GM13976 (cell line): ENCODE measurements around the gene IL11.
A peak's percentile ranks its signal among the peaks of the same experiment; 100 is the strongest.

ENCODE experiments used
- DNase-seq: peaks from one replicate; pipeline ENCODE4 v3.0.0; 2012; ENCODE audit warnings: low spot score
- in situ Hi-C: fragments of 300-500 bp; cut with MboI; formaldehyde crosslinking; loops from one replicate; pipeline ENCODE4 v1.12.0; 2022; ENCODE audit warnings: low sequenced_read_pairs, mixed read lengths, inconsistent platforms; ENCODE audit not compliant: unreplicated experiment
- TF ChIP-seq, protein P1 (sequence below): IDR thresholded peaks from 2 replicates; pipeline ENCODE4 v1.5.1; 2012; ENCODE audit warnings: borderline replicate concordance, mild to moderate bottlenecking; ENCODE audit not compliant: insufficient read depth; ENCODE audit errors: extremely low read depth, missing control alignments, control extremely low read depth

IL11 gene

DNA sequence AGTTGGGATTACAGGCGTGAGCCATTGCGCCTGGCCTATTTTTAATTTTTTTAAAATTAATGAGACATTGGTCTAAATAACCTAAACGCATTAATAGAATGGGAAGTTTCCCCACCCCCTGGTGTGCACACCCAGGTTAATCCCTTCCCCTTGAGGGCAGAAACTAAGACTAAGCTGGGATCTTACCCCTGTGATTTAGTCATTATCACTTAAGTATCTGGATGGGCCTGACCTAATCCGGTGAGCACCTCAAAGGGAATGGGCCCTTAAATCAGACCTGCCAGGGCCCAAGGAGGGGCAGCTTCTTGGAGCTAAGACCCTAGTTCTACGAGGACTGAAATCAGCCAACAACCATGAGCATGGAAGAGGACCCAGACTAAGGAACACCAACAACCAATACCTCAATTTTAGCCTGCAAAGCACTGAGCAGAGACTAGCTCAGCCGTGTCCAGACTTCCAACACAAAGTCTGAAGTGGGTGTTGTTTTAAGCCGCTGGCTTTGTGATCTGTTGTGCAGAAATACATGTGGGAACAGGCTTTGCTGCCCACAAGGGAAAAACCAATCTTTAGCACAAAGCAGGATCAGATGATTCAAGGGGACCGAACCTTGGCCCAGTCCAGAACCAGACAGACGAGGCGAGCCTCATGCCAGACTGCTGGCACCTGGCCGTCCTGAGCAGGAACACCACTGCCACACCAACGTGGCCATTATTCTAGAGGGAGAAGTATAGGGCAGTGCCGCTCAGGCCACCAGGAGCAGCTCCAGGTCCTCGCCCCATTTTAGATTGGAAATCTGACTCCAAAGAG is 30.2 kb upstream of the IL11 start:
- TF ChIP-seq, protein P1, sequence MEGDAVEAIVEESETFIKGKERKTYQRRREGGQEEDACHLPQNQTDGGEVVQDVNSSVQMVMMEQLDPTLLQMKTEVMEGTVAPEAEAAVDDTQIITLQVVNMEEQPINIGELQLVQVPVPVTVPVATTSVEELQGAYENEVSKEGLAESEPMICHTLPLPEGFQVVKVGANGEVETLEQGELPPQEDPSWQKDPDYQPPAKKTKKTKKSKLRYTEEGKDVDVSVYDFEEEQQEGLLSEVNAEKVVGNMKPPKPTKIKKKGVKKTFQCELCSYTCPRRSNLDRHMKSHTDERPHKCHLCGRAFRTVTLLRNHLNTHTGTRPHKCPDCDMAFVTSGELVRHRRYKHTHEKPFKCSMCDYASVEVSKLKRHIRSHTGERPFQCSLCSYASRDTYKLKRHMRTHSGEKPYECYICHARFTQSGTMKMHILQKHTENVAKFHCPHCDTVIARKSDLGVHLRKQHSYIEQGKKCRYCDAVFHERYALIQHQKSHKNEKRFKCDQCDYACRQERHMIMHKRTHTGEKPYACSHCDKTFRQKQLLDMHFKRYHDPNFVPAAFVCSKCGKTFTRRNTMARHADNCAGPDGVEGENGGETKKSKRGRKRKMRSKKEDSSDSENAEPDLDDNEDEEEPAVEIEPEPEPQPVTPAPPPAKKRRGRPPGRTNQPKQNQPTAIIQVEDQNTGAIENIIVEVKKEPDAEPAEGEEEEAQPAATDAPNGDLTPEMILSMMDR: no peak
- DNase-seq: no peak
- in situ Hi-C loops: no loop called here

DNA sequence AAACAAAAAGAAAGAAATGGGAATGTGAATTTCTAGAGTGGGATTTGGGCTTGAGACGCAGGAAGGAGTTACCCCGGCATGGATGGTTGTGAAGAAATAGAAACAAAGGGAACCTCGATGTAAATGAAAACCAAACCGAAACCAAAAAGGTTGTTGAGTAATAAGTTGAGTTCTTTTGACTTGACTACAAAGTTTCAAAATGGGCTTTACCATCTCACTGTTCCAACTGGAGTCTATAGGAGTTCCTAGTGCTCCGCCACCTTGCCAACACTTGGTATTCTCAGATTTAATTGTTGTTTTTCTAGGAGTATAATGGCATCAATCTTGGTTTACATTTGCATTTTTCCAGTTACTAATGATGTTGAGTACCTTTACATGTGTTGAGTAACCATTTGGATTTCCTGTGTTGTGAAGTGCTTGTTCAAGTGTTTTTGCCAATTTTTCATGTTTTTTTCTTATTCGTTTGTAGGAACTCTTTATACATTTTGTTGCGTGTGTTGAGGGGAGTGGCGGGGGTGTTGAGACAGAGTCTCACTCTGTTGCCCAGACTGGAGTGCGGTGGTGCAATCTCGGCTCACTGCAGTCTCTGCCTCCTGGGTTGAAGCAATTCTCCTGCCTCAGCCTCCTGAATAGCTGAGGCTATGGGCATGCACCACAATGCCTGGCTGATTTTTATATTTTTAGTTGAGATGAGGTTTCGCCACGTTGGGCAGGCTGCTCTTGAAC is 28.1 kb upstream of the IL11 start:
- TF ChIP-seq, protein P1: no peak
- DNase-seq: peak; percentile 66
- in situ Hi-C loops: no loop called here

DNA sequence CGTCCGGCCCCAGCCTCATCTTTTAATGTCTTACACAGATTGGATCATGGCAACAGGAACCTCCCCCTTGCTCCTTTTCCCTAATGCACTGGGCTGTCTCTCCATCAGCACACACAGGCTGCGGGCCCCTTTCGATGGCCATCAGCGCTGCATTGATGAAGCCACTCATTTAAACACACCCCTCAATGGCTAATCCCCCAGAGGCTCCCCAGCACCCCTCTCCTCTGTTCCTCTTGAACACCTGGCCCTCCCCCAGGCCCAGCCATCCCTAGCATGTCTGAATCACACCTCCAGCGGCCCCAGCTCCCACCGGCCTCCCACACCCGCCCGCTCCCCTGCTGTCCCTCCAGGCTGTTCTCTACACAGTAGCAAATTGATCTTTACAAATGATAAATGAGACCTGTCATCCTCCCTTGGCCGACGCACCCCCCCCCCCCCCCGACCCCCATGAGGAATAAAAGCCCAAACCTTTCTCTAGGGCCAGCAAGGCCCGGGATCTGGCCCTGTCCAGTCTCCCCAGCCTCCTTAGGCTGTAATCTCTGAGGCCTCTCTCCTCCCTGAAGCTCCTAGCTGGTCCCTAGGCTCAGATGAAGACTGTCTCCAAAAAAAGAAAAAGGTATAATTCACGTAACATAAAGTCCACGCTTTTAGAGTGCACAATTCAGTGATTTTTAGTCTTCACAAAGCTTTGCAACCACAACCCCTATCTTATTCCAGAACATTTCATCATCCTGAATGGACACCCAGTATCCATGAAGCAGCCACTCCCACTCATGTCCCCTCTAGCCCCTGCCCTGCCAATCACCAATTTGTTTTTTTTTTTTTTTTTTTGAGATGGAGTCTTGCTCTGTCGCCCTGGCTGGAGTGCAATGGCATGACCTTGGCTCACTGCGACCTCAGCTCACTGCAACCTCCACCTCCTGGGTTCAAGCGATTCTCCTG is 22.8 kb upstream of the IL11 start:
- TF ChIP-seq, protein P1: no peak
- in situ Hi-C loops: no loop called here
- no peak for DNase-seq

DNA sequence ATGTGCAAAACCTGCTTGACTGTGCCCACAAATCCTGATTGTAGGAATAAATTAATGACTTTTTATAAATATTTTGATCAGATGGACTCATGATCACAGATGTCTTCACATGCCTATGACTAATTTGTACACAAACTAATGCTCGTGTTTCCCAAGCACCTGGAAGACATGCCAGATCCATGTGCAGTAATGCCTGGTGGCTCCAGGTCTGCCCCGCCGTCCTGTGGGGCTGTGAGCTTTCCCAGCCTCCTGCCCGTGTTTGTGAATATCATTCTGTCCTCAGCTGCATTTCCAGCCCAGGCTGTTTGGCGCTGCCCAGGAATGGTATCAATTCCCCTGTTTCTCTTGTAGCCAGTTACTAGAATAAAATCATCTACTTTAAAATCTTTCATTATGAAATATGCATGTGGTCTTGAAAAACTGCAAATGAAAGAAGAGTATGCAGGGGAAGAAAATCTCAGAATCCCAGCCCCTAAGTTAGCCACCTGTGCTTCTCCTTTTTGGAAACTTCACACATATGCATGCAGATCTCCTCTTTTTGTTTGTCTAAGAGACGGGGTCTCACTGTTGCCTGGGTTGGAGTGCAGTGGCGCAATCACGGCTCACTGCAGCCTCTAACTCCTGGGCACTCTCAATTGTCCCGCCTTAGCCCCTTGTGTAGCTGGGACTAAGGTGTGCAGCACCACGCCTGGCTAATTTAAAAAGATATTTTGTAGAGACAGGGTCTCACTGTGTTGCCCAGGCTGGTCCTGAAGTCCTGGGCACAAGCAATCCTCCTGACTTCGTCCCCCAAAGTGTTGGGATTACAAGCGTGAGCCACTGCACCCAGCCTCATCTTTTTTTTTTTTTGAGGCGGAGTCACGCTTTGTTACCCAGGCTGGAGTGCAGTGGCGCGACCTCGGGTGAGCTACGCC is 21.7 kb upstream of the IL11 start:
- in situ Hi-C loops: no loop called here
- DNase-seq: no peak
- TF ChIP-seq, protein P1: no peak

DNA sequence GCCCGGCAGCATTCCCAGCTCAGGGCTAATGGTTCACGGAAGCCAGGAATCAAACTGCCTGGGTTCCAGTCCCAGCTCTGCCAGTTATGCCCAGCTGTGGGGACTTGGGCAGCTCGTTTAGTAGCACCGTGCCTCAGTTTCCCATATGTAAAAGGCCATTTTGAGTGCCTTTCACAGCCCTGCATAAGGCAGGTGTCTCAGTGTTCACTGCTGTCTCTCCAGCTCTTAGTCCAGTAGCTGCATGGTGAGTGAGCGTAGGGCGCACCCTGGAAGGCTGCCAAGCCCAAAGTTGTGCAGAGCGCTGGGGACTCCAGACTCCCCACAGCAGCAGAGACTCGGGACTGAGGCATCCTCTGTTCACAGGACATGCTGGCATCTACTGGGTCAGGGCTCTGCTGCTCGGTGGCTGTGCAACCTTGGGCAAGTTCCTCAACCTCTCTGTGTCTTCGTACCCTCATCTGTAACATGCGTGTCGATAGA is 21.0 kb upstream of the IL11 start:
- no peak for DNase-seq
- TF ChIP-seq, protein P1: no peak
- in situ Hi-C loops: no loop called here
